Smooth muscle cell (in vitro differentiated cells): ENCODE data around the gene NEBL. TPM values are rescaled to one million over a fixed set of nuclear protein-coding genes. Genes with fewer than 3 reads are reported as not detected.

ENCODE experiments used
- DNase-seq: peaks from one replicate; lab custom pipeline; 2025; ENCODE audit not compliant: unreplicated experiment; lab: John Stamatoyannopoulos, UW
- H2AFZ ChIP-seq: fragments of 200-600 bp; sonication (generic); 2 replicates; pipeline ENCODE4 v1.6.0; 2016; ENCODE audit warnings: antibody characterized with exemption, low read depth, mild to moderate bottlenecking
- H3F3A ChIP-seq: fragments of 200-600 bp; sonication (generic); 2 replicates; pipeline ENCODE4 v1.6.0; 2017; ENCODE audit warnings: antibody characterized with exemption, low read depth
- H3K27ac ChIP-seq: fragments of 200-600 bp; sonication (generic); 2 replicates; pipeline ENCODE4 v1.5.1; 2016; ENCODE audit warnings: low read depth, mild to moderate bottlenecking
- H3K27me3 ChIP-seq: fragments of 200-600 bp; sonication (generic); 2 replicates; pipeline ENCODE4 v1.6.1; 2016; ENCODE audit warnings: low read depth, mild to moderate bottlenecking
- H3K36me3 ChIP-seq: fragments of 200-600 bp; sonication (generic); 2 replicates; pipeline ENCODE4 v1.5.1; 2016; ENCODE audit warnings: low read depth
- H3K4me1 ChIP-seq: fragments of 200-600 bp; sonication (generic); 2 replicates; pipeline ENCODE4 v1.5.1; 2016; ENCODE audit warnings: low read depth
- H3K4me2 ChIP-seq: fragments of 200-600 bp; sonication (generic); 2 replicates; pipeline ENCODE4 v1.6.0; 2016; ENCODE audit warnings: mild to moderate bottlenecking
- H3K4me3 ChIP-seq: fragments of 200-600 bp; sonication (generic); 2 replicates; pipeline ENCODE4 v1.5.1; 2016; ENCODE audit warnings: mild to moderate bottlenecking
- H3K79me2 ChIP-seq: fragments of 200-600 bp; sonication (generic); 2 replicates; pipeline ENCODE4 v1.6.0; 2016; ENCODE audit warnings: low read depth, mild to moderate bottlenecking
- H3K9ac ChIP-seq: fragments of 200-600 bp; sonication (generic); 2 replicates; pipeline ENCODE4 v1.6.0; 2016; ENCODE audit warnings: low read depth
- H3K9me3 ChIP-seq: fragments of 200-600 bp; sonication (generic); replicated peaks from 2 replicates; pipeline ENCODE4 v1.5.1; 2016; ENCODE audit warnings: low read depth
- H4K20me1 ChIP-seq: fragments of 200-600 bp; sonication (generic); 2 replicates; pipeline ENCODE4 v1.6.0; 2016; ENCODE audit warnings: low read depth
- CTCF ChIP-seq: fragments of 200-600 bp; sonication (generic); IDR thresholded peaks from 2 replicates; pipeline ENCODE4 v1.5.1; 2017; ENCODE audit warnings: borderline replicate concordance, mild to moderate bottlenecking, antibody characterized with exemption; ENCODE audit not compliant: insufficient read depth, poor library complexity, severe bottlenecking
- WGBS: methylation state at CpG from one replicate; pipeline ENCODE4 v1.1.7; 2016; ENCODE audit warnings: low lambda C conversion rate; 5-methylcytosine and 5-hydroxymethylcytosine counted together
- polyA plus RNA-seq: library from polyadenylated mRNA; unstranded; fragments of >200 nt; fragmentation: Nextera tagmentation; extraction: Ambion mirVana; gene quantifications from 2 replicates; pipeline ENCODE4 v1.2.1, GENCODE V29; 2016
- total RNA-seq: library from RNA; depleted of rRNA; stranded (reverse); fragments of >200 nt; gene quantifications from 2 replicates; pipeline ENCODE4 v1.2.3, GENCODE V29; 2014

Gene NEBL
- total and polyA plus RNA-seq, 2 experiments from 2014 or later, result 1.8 to 12.8 TPM

- H3K4me1 ChIP-seq, result peaks cover 10% of the 10 kb centered on the region
- no peaks in the 10 kb centered on the region for H3K79me2 ChIP-seq
- TF ChIP-seq CTCF, result no peak
- H3K27me3 ChIP-seq, result no peaks in the 10 kb centered on the region
- H3K9me3 ChIP-seq, result no peaks in the 10 kb centered on the region
- WGBS, result 67% methylated on average over 7 of the region's 7 CpGs
- no peaks in the 10 kb centered on the region for H4K20me1 ChIP-seq
- H3K4me3 ChIP-seq, result no peak overlapping the region
- H2AFZ ChIP-seq, result no peak overlapping the region
- no peak for DNase-seq
- H3K9ac ChIP-seq, result no peak overlapping the region
- no peak overlapping the region for H3K27ac ChIP-seq
- peaks cover 18% of the 10 kb centered on the region for H3F3A ChIP-seq
- H3K4me2 ChIP-seq, result no peak overlapping the region
- no peaks in the 10 kb centered on the region for H3K36me3 ChIP-seq
Observed at GRCh38 chr10:20887706-20888555, 9.2 kb downstream of the NEBL start.

GRCh38 chr10:20885678-20886077, 11.4 kb downstream of the NEBL start:
- peaks cover 3% of the 10 kb centered on the region for H3K4me1 ChIP-seq
- H3K27me3 ChIP-seq, result no peaks in the 10 kb centered on the region
- no peaks in the 10 kb centered on the region for H3K36me3 ChIP-seq
- H3K27ac ChIP-seq, result no peak overlapping the region
- TF ChIP-seq CTCF, result no peak
- no peaks in the 10 kb centered on the region for H3K79me2 ChIP-seq
- no peak for DNase-seq
- no peak overlapping the region for H2AFZ ChIP-seq
- H3K4me2 ChIP-seq, result no peak overlapping the region
- no peaks in the 10 kb centered on the region for H4K20me1 ChIP-seq
- WGBS, result 57% methylated on average over 3 of the region's 3 CpGs
- no peak overlapping the region for H3K4me3 ChIP-seq
- no peak overlapping the region for H3K9ac ChIP-seq
- no peaks in the 10 kb centered on the region for H3K9me3 ChIP-seq
- peaks cover 9% of the 10 kb centered on the region for H3F3A ChIP-seq

GRCh38 chr10:20883552-20883951, 13.6 kb downstream of the NEBL start:
- H3K27ac ChIP-seq, result no peak overlapping the region
- no peak overlapping the region for H2AFZ ChIP-seq
- H3K9ac ChIP-seq, result no peak overlapping the region
- H3K4me2 ChIP-seq, result no peak overlapping the region
- no peaks in the 10 kb centered on the region for H4K20me1 ChIP-seq
- H3K36me3 ChIP-seq, result no peaks in the 10 kb centered on the region
- H3K9me3 ChIP-seq, result no peaks in the 10 kb centered on the region
- no peak for DNase-seq
- H3K4me3 ChIP-seq, result no peak overlapping the region
- no peaks in the 10 kb centered on the region for H3K27me3 ChIP-seq
- H3K79me2 ChIP-seq, result no peaks in the 10 kb centered on the region
- WGBS, result 84% methylated on average over 2 of the region's 2 CpGs
- TF ChIP-seq CTCF, result no peak
- no peaks in the 10 kb centered on the region for H3K4me1 ChIP-seq
- no peaks in the 10 kb centered on the region for H3F3A ChIP-seq

- Histone ChIP-seq H3K4me1 (no peaks in the 10 kb centered on the region), H3K4me2 (no peak overlapping the region), H4K20me1 (no peaks in the 10 kb centered on the region), H3K27ac (no peak overlapping the region), H3K4me3 (no peak overlapping the region), H2AFZ (no peak overlapping the region), H3K36me3 (no peaks in the 10 kb centered on the region), H3K9ac (no peak overlapping the region), H3K79me2 (no peaks in the 10 kb centered on the region), H3K9me3 (no peaks in the 10 kb centered on the region), H3F3A (no peaks in the 10 kb centered on the region), H3K27me3 (no peaks in the 10 kb centered on the region)
- DNase-seq, result no peak
- TF ChIP-seq CTCF, result no peak
- 100% methylated on average over 2 of the region's 2 CpGs for WGBS
Observed at GRCh38 chr10:20882091-20882490, 15.0 kb downstream of the NEBL start.
